GM12892 (cell line): ENCODE data around the gene ZFTA.

ENCODE experiments used
- POLR2A ChIP-seq: IDR thresholded peaks from 2 replicates; pipeline ENCODE4 v1.6.1; 2011; ENCODE audit warnings: low read depth, low read length, control low read depth
- POLR2AphosphoS5 ChIP-seq: IDR thresholded peaks from 2 replicates; pipeline ENCODE4 v1.6.1; 2011; ENCODE audit warnings: low read depth, low read length, control low read depth
- TAF1 ChIP-seq: IDR thresholded peaks from 2 replicates; pipeline ENCODE4 v1.6.1; 2011; ENCODE audit warnings: low read depth, mild to moderate bottlenecking, control low read depth, low read length, borderline replicate concordance

DNA sequence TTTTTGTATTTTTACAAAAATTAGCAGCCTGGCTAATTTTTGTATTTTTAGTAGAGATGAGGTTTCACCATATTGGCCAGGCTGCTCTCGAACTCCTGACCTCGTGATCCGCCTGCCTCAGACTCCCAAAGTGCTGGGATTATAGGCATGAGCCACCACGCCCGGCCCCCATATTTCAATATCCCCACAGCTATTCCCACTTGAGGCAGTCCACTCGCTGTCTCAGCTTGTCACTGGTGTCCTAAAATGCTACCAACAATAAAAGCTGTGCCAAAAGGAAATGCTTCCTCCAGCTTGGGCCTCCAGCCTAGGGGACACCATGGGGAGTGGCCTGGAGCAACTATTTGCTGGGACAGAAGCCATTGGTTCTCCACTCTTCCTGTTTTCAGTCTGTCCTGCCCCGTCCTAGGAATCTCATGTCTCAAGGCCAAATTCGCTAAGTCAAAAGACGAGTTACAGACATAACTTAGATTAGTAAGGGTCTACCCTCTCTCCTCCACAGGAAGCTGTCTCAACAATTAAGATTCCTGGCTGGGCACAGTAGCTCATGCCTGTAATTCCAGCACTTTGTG is 37.4 kb upstream of the ZFTA start:
- TF ChIP-seq POLR2A: no peak
- no peak for TF ChIP-seq POLR2AphosphoS5
- TF ChIP-seq TAF1: no peak
